ENCODE measurements around the gene SULT1A2. TPM values are rescaled to one million over a fixed set of nuclear protein-coding genes. Genes with fewer than 3 reads are reported as not detected.
"Not testable (repeated sequence)": the region's sequence is repeated elsewhere in the genome, so short reads cannot be mapped to it uniquely, and the experiment has no call there.

Gene SULT1A2
- total RNA-seq, 1 donor, result not detected

GRCh38 chr16:28623172-28623711, 26.4 kb upstream of the SULT1A2 start:
- Histone ChIP-seq H3K4me3 (ENCODE audit: insufficient read depth, low read length) (peak overlapping the region; percentile 57), H4K20me1 (ENCODE audit: insufficient read depth, low read length) (no peaks in the 10 kb centered on the region), H3K4me1 (ENCODE audit: insufficient read depth, low read length) (no peaks in the 10 kb centered on the region), H3K9me3 (ENCODE audit: low read depth, low read length) (no peaks in the 10 kb centered on the region), H2AFZ (ENCODE audit: low read length) (peak overlapping the region; percentile 68), H3K27ac (ENCODE audit: low read depth, low read length) (no peak overlapping the region), H3K79me2 (ENCODE audit: insufficient read depth, low read length) (no peaks in the 10 kb centered on the region), H3K27me3 (ENCODE audit: insufficient read depth, low read length) (no peaks in the 10 kb centered on the region), H3K36me3 (ENCODE audit: insufficient read depth, low read length) (no peaks in the 10 kb centered on the region), H3K4me2 (ENCODE audit: insufficient read depth, low read length) (peak overlapping the region; percentile 61)
- peak; percentile 59 for DNase-seq (ENCODE audit: insufficient read length, low spot score, missing footprints)
- TF ChIP-seq CTCF (IDR thresholded peaks at IDR 0.05; ENCODE audit: extremely low read depth, low read depth, low read length), result no peak

- Histone ChIP-seq H3K4me3 (ENCODE audit: insufficient read depth, low read length) (peak overlapping the region; percentile 57), H3K4me2 (ENCODE audit: insufficient read depth, low read length) (peak overlapping the region; percentile 61)
- H3K36me3 ChIP-seq (ENCODE audit: insufficient read depth, low read length); H3K79me2 ChIP-seq (ENCODE audit: insufficient read depth, low read length); H3K27ac ChIP-seq (ENCODE audit: low read depth, low read length); H3K4me1 ChIP-seq (ENCODE audit: insufficient read depth, low read length); H4K20me1 ChIP-seq (ENCODE audit: insufficient read depth, low read length); H3K9me3 ChIP-seq (ENCODE audit: low read depth, low read length); H2AFZ ChIP-seq (ENCODE audit: low read length); DNase-seq (ENCODE audit: insufficient read length, low spot score, missing footprints); H3K27me3 ChIP-seq (ENCODE audit: insufficient read depth, low read length): not testable (repeated sequence)
Observed at GRCh38 chr16:28622532-28623171, 25.8 kb upstream of the SULT1A2 start.

- H3K4me1 ChIP-seq (ENCODE audit: insufficient read depth, low read length), result no peaks in the 10 kb centered on the region
- H4K20me1 ChIP-seq (ENCODE audit: insufficient read depth, low read length), result no peaks in the 10 kb centered on the region
- no peaks in the 10 kb centered on the region for H3K9me3 ChIP-seq (ENCODE audit: low read depth, low read length)
- no peak overlapping the region for H3K4me3 ChIP-seq (ENCODE audit: insufficient read depth, low read length)
- no peaks in the 10 kb centered on the region for H3K36me3 ChIP-seq (ENCODE audit: insufficient read depth, low read length)
- no peak for TF ChIP-seq CTCF (IDR thresholded peaks at IDR 0.05; ENCODE audit: extremely low read depth, low read depth, low read length)
- no peaks in the 10 kb centered on the region for H3K27me3 ChIP-seq (ENCODE audit: insufficient read depth, low read length)
- H2AFZ ChIP-seq (ENCODE audit: low read length), result no peak overlapping the region
- H3K4me2 ChIP-seq (ENCODE audit: insufficient read depth, low read length), result no peak overlapping the region
- H3K79me2 ChIP-seq (ENCODE audit: insufficient read depth, low read length), result no peaks in the 10 kb centered on the region
- no peak overlapping the region for H3K27ac ChIP-seq (ENCODE audit: low read depth, low read length)
- no peak for DNase-seq (ENCODE audit: insufficient read length, low spot score, missing footprints)
Observed at GRCh38 chr16:28621481-28622155, 24.8 kb upstream of the SULT1A2 start.

GRCh38 chr16:28620316-28620715, 23.5 kb upstream of the SULT1A2 start:
- not testable (repeated sequence) for DNase-seq (ENCODE audit: insufficient read length, low spot score, missing footprints); H3K4me1 ChIP-seq (ENCODE audit: insufficient read depth, low read length); H3K9me3 ChIP-seq (ENCODE audit: low read depth, low read length)

GRCh38 chr16:28617874-28618273, 21.0 kb upstream of the SULT1A2 start:
- TF ChIP-seq CTCF (IDR thresholded peaks at IDR 0.05; ENCODE audit: extremely low read depth, low read depth, low read length), result no peak
- Histone ChIP-seq H2AFZ (ENCODE audit: low read length) (no peak overlapping the region), H3K4me2 (ENCODE audit: insufficient read depth, low read length) (no peak overlapping the region), H3K9me3 (ENCODE audit: low read depth, low read length) (no peaks in the 10 kb centered on the region), H4K20me1 (ENCODE audit: insufficient read depth, low read length) (no peaks in the 10 kb centered on the region), H3K4me3 (ENCODE audit: insufficient read depth, low read length) (no peak overlapping the region), H3K79me2 (ENCODE audit: insufficient read depth, low read length) (no peaks in the 10 kb centered on the region), H3K27ac (ENCODE audit: low read depth, low read length) (no peak overlapping the region), H3K27me3 (ENCODE audit: insufficient read depth, low read length) (no peaks in the 10 kb centered on the region), H3K36me3 (ENCODE audit: insufficient read depth, low read length) (no peaks in the 10 kb centered on the region), H3K4me1 (ENCODE audit: insufficient read depth, low read length) (no peaks in the 10 kb centered on the region)
- DNase-seq (ENCODE audit: insufficient read length, low spot score, missing footprints), result no peak

More at GRCh38 chr16:28620316-28620715, 23.5 kb upstream of the SULT1A2 start:
- not testable (repeated sequence) for H3K27ac ChIP-seq (ENCODE audit: low read depth, low read length); H2AFZ ChIP-seq (ENCODE audit: low read length); H3K4me2 ChIP-seq (ENCODE audit: insufficient read depth, low read length); H4K20me1 ChIP-seq (ENCODE audit: insufficient read depth, low read length); H3K36me3 ChIP-seq (ENCODE audit: insufficient read depth, low read length); H3K27me3 ChIP-seq (ENCODE audit: insufficient read depth, low read length); H3K4me3 ChIP-seq (ENCODE audit: insufficient read depth, low read length); H3K79me2 ChIP-seq (ENCODE audit: insufficient read depth, low read length)

All from osteoblast (primary cell).